NCI-H526 treated with DMSO at 0.1 percent for 48 hours (cell line): ENCODE results near the gene NID2.

Source experiments
- DNase-seq: peaks from one replicate; lab custom pipeline; 2025; lab: John Stamatoyannopoulos, UW

NID2 gene

DNA sequence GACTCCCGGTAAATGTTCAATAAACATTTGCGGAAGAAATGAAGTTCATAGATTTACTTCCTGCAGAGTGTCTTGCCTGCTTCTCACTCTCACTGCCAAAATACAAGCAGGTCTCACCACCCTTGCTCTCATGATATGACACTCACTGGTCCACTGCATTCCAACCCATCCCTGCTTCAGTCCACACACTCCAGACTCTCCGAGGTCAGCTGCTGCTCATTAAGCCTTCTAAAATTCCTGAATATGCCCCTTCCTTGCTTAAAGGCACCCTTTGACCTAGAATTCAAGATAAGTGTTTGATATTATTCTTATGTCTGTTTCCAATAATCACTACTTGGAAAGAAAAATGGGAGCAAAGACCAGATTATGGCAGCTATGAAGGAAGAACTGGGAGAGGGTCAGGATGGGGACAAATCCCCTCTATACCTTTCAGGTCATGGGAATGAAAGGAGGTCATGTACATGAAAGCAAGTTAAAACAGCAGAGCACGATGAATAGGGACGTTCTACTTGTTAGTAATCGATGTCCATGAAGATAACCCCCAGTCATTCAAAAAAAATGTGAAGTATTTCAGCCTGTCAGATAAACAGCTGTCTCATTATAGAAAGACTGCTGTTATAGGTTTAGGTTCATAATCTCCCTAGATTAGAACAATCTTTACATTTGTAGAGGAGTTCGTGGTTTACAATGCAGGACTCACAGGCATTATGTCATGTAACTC lies 10.5 kb upstream of the NID2 start:
- DNase-seq = no peak

DNA sequence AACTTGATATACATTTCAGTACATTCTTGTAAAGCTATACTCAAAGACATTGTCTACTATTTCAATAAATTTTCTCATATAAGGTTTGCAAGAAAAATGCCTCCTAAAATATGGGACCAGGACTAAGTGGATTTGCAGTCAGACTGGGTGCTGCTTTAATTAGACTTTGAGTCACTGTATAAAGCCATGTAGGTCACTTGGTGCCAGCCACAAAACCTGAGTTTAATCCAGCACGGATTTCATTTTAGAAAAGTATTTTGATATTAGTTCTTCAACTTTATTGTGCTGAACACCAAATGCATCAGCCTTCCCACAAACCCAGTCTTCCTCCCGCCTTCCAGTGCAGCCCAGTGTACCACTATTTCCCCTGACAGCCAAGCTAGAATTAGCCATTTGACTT lies 9.9 kb upstream of the NID2 start:
- no peak for DNase-seq

DNA sequence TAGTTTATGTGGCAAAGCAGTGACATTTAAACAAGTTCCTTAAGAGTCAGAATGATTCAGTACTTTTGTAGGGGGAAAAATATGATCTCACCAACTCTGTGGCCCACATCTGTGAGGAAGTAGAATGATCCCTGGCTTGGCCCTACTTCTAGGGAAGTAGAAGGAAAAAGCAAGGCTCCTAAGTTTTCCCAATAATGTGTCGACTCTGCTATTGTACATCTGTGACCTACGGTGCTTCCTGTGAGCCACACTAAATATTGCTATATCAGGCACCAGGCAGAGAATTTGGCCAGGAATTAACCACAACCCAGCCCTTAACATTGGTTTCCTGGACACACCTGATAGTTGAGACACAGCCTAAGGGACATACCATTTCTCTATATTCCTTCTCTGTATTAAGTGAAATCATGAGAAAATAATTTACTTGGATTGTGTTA lies 9.3 kb upstream of the NID2 start:
- DNase-seq = no peak

DNA sequence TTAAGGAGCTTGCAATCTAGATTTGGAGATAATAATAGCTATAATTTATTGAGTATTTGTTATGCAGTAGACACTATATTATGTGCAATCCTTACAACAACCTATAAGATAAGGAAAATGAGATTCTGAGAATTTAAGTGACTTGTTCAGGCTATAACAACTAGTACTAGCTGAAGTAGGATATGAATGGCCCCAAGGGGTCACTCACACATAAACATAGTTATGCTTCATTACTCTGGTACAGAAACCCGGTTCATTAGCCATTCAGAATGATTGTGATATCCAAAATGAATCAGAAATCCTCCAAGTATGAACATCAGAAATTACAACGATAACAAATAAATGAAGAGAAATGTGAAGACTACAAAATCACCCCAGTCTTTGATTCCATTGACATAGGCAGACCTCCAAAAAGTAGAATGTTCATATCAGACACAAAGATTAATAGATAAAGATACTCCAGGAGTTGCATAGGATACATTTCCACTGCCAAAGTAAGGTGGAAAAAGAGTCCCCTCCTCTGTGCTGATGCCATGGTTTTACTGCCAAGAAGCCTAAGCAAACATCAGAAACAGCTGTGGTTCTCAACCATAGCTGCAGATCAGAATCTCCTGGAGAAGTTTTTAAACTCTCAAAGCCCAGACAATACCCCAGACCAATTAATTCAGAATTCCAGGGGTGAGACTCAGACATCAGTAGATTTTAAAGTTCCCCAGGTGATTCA lies 8.6 kb upstream of the NID2 start:
- no peak for DNase-seq

DNA sequence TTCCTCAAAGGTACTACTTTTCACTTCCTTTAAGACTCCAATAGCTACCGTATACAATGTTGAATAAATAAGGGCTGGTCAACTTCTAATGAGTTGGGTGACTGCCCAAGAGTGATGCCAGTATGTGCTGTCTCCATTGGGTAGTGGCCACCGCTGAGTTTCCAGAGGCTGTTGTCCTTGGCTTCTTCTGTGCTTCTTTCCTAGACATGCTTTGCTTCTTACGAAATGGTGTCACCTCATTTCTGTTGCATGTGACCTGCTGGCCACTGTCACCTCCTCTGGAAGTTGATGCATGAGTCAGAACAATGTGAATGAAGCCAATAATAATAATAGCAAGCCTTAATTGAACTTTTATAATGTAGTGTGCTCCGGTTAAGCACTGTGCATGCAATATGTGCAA lies 7.5 kb upstream of the NID2 start:
- DNase-seq = no peak

DNA sequence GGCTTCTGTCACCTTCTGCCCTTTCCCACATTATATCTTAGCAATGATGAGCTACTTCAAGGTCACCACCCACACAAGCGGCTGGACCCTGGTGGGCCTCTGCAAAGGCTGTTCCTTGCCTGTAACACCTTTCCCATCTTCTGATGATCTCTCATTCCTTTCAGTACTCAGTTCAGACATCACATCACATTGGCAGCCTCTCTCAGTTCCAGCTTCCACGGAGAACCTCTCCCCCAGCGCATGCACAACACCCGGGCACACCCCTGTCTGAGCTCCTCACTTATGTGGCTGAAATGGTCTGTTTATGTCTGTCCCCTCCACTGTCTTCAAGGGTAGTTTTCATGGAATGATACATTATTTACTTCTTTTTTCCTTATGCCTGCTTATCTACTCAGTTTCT lies 6.5 kb upstream of the NID2 start:
- no peak for DNase-seq

DNA sequence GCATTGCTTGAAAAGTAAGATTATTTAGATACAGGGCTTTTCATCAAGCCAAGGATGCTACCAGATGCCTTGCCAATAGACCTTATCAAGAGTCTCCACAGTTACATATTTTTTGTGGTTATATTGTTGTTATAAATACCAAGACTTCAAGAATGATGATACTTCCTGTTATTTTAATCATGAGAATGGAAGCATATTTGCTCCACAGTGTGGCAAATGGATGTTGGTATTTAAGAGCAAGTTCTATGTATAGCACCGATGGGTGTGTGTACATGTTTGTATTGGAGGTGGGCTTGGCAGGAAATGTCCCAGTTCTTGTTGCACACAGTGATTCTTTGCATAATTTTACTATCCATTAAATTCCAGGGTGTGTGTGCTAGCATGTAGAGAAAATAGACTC lies 4.4 kb upstream of the NID2 start:
- DNase-seq = no peak

DNA sequence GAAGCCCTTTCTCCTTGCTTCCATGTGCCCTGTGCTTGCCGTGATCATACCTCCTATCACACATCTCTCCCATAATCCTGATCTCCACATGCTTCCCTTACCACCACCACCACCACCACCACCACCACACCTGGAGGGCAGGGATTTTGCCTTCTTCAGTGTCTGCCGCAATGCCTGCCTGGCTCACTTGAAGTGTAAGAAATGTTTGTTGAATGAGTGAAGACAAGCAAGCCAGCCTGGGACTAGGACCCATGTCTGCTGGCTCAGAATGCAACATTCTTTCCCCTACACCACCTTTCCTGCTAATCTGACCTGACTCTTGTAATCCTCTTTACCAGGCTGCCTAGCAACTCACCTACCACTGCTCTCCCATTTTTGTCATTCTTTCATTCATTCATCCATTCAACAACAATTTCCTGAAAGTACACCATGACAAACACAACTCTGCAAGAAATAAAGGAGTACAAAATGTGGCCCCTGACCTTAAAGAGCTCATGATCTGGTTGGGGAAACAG lies 3.5 kb upstream of the NID2 start:
- DNase-seq = no peak

DNA sequence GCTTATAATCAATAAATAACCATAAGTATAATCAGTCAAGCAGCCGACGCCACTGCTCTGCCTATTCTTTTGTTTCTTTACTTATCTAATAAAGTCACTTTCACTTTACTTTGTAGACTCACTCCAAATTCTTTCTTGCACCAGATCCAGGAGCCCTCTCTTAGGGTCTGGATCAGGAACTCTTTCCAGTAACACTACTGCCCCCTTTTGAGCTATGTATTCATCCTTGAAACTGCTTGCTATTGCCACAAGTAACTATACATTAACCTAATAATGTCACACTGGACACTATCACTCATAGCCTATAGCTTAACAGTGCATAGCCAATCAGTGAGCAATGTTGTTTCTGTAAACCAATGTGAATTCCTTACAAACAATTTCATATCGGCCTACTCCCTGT lies 2.8 kb upstream of the NID2 start:
- no peak for DNase-seq

DNA sequence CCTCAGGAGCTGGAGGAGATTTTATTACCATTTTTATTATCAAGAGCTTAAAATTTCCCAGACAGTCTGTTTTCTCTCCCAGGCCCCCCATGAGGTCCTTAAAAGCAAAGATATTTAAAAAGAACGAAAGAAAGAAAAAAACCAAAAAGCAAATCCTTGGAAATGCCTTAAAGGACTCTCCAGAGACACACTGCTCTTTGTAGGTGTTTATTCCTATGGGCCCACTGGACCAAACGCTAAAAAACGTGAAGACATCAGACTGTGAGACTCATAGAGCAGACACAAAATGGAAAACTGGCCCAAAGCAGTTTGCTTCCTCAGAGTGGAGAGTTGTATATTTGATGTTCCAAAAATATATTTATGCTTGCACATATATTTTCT lies 1.2 kb upstream of the NID2 start:
- DNase-seq = no peak

DNA sequence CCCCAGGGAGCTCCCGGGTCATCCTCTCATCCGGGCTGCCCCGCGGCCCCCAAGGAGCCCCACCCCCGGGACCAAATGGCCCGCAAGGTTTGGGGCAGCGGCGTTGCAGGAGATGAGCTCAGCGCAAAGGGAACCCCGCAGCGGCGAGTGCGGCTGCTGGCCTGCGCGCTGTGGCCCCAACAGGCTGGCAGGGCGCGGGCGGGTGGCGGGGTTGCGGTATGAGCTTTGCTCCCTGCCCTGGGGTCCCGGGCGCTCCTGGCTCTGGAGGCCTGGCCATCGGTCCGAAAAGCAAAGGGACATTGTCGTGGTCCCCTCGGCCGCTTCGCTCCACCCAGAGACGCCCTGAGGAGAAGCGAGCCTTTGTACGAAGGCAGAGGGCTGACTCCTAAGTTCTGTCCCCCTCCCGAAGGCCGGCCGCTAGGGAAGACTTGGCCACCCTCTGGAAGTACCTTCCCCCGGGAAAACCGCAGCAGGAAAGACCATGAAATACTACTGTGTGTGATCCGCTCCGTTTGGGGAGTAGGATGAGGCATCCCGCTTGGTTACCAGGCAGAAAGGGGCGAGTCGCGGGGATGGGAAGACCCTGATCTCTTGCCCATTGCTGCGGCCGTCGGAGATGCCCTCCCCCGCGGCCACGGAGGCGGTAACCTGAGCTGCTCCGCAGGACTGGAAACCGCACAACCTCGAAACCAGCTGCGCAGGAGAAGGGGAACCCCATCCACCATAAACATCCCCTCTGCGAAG lies 620 bp upstream of the NID2 start:
- no peak for DNase-seq

DNA sequence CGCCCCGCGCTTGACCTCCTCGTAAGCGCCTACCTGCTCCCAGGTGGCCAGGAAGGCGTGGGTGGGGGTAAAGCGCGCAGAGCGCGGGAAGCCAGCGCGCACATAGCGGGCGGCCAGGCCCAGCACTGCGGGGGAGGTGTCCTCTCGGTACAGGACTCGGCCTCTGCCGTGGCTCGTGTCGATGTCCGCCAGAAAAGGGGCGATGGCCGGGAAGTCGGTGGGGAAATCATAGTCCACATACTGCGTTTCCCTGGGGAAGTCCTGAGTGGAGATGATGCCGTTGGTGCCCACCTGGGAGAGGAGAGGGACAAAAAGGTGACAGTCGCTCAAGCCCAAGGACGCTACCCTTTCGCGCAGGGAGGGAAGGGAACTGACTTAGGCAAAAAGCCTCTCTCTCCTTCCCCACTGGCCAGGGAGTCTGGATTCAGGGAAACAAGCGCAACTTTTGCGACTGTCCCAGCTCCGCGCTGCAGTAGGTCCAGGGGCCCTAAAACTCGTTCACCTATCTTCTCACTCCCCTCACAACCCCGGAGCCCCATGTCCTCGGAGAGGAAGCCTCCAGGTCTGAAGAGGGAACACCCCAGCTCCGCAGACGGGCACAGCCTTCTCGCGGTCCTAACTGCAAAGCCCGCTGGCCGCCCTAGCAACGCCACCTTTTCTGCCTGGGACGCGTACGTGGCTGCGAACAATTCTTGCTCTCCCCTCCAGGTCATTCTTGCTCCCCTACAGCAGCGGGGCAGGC lies 815 bp downstream of the NID2 start:
- no peak for DNase-seq

DNA sequence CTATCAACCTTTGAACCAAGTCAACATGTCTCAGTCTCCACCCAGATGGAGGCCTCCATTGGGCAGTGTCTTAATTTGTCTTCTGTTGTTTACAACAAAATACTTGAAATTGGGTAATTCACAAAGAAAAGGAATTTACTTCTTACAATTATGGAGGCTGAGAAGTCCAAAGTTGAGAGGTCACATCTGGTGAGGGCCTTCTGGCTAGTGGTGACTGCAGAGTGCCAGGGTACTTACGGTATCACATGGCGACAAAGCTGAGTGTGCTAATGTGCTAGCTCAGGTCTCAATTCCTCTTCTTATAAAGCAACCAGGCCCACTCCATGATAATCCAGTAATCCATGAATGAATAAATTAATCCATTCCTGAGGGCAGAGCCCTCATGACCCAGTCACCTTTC lies 4.7 kb downstream of the NID2 start:
- no peak for DNase-seq

DNA sequence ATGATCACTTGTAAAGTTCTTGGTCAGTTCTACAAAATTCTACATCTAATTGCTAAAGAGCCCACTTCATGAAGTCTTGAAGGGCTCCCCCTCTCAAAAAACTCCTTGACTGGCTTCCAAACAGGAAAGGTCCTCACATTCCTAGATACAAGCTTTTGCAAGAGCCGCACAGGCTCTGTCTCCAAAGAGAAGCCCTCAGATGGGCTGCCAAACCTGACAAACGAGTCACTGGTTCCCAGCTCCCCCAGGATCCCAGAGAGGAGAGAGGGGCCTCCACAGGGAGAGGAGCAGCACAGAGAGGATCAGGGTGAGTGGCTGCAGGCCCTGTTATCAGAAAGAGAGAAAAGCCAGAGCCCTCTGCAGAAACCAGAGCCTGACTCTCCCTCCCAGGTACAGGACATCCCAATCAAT lies 5.8 kb downstream of the NID2 start:
- DNase-seq = no peak

DNA sequence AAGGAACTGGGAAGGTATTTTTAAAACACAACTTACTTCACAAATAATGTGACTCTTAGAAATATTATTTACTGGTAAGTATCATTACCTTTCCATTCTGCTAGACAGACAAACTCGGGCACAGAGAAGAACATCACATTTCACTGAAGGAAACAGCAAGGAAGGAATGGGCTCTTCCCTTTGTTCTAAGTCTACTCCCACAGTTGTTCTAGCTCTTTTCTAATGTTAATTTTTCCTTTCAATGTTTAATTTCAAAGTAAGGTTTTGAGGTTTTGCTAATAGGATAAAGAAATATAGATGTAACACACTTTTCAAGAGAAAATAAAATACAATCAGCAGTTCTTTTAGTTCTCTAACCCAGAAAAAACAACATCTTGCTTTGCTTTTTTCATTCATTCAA lies 7.0 kb downstream of the NID2 start:
- no peak for DNase-seq

DNA sequence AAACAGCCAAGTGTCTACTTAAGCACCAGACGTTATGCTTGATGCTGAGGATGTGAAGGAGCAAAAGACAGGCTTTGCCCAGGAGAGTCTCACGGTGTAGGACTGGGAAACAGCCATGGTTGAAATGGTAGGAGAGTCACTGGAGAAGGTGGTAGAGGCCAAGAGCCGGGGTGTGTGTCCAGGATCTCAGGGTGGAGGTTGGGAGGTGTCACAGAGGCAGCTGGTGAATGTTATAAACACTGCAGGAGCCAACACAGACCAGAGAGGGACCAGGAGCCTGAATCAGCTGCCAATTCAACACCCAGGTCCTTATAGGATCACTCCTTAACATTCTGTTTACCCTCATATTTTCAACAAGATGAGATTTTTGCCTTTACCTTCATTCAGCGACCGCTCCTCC lies 7.5 kb downstream of the NID2 start:
- no peak for DNase-seq

DNA sequence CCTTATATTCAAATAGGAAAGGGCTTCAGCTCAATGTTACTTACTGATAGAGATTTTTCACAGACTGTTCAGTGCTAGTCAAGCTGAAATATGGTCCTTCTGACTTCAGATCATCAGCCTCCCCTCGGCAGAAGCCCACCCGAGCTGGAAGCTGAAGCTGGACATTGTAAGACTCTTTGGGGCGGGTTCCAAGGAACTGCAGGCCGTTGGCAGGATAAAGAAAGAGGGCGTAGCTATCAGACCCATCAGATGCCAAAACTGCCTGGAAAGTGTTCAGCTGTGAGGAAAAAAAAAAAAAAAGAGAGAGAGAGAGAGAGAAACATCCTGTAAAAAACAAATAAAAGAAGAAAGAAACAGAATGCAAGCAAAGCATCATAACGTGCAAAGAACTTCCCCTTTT lies 8.8 kb downstream of the NID2 start:
- DNase-seq = no peak

DNA sequence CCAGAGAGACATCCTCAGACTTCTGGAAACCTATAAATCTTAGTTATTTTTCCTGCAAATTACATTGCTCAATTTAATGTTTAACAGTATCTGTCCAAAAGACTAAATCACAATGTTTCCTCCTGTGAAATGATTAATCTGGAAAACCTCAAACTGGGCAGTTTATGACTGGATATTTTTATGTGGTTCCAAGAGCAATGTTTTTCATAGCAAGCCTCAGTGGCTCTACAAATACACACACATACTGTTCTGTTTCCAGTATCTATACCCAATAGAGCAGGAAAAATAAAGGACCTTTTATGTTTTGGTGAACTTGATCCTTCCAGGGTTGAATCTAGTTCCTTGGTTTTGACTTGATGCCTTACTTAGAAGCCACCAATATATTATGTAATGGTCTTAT lies 9.2 kb downstream of the NID2 start:
- DNase-seq = no peak

DNA sequence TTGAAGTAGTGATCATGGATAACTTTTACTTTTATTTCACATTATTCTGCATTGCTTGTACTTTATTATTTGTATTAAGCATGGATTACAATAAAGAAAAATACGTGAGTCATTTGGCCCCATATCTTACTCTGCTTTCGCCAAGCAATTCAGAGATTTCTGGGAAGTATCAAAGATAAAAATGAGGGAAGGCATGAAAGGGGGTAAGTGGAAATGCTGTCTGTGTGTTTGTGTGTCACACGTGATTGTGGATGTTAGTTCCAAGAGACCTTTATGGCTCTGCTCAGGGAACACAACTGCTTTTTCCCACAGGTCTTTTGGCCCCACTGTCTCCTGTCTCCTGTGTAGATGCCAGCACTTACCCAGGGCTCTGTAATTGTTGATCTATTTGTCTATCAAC lies 10.5 kb downstream of the NID2 start:
- DNase-seq = no peak

DNA sequence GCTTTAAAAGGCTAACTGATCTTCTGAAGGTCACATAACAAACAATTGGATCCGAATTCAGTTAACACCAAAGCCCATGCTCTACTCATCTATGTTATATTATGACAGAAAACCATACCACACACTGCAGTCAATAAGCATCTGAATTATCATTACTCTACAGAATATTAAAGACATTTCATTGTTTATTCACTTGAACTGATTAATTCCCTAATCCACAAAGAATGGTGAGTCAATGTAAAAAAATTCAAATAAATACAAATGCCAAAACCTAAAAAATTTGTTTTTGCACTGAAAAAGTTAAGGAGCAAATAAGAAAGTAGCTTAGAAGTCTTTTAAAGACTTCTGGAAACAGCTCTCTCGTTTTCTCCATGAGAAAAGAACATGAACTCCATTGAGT lies 13.7 kb downstream of the NID2 start:
- no peak for DNase-seq

DNA sequence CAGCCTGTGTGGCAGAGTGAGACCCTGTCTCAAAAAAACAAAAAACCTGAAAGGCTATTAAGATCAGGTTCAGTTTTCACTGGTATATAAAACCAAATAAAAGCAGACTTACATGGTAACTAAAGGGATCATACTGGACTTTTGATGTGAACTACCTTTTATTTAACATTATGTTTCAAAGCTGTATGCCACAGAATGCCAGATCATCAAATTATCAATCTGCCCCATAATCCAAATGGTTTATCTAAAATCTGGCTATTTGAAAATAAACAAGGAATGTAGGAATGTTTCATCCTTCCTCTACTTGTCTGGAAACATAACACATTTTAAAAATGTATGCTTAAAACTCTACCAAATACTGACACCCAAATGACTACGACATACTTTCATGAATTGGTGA lies 14.2 kb downstream of the NID2 start:
- DNase-seq = no peak

DNA sequence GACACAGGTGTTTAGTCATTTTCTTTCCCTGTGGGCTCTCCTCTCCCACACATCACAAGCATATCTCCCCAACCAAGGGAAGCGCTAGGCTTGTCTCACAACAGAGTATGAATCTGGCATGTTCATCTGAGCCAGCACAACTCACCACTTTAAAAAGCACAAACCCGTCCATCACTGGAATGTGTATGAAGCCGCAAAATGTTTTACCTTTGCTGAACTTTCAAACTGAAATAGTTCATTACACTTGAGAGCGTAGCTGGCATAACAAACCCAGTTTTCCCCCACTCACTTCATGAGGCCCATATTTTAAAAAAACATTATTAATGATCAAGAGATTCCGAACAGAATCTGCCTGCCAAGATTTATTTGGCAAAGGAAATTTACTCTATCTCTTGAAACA lies 15.8 kb downstream of the NID2 start:
- DNase-seq = no peak
